Measurements from ENCODE around the gene BTN2A1.

DNA sequence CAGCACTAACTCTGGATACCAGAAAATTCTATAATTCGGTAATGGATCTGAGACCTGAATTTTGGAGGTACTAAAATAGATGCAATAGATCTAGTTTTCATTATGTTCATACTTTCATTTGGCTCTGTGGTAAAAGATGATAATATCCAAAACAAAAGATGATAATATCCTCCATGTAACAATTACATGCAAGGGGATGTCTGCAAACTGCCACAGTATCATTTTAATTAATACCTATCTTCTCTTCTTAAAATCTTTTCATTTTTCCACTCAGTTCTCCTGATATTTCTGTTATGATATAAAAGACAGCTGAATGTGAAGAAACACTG is 15.6 kb downstream of the BTN2A1 start:
- TF ChIP-seq EZH2 (IDR thresholded peaks at IDR 0.05) (no peak), FOXP2 (optimal IDR thresholded peaks at IDR 0.05; ENCODE audit: control extremely low read depth, extremely low read length, insufficient read depth) (no peak), POLR2AphosphoS5 (IDR thresholded peaks at IDR 0.05; ENCODE audit: borderline replicate concordance, low read depth, low read length) (no peak)
